HG03025 (cell line): ENCODE data around the gene TTC28.

Source experiments
- ATAC-seq: cut with Tn5 transposase; IDR thresholded peaks from one replicate; pipeline ENCODE4 v1.9.1; 2021; ENCODE audit warnings: mild to moderate bottlenecking, moderate library complexity; ENCODE audit not compliant: unreplicated experiment, low FRiP score

TTC28 gene

DNA sequence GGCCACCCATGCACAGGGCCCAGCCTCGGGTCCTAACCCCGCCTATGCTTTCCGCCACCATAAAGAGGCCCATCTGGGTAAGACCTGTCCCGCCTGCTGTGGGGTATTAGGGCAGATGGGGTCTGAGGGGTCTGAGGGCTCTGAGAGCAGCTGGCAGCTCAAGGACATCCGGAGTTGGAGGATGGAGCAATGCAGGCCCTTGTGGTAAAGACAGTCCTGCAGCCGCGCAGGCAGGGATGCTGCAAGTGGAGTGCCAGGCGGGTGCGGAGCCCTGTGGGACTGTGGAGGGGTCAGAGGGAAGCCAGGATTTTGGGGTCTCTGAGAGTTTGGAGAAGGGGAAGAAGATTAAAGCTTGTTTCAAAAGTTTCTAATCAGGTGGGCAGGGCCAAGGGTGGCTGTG, 679.3 kb downstream of the TTC28 start:
- no peak for ATAC-seq

DNA sequence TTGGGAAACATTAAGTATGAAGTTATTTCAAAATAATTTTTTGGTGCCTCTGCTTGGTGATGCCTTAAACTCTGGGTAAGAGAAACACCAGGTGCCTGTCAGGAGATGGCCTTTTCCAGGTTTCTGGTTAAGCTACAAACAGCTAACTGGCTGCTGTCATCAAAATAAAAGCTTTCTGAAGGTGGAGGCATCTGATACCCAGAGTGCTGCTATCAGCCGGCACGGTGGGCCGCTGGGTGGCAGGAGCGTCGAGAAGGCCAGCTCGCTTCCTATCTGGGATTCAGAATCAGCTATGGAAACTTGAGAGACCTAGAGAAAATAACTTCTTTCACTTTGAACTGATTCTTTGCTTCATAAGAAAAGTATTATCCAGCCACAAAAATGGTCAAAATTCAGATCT, 679.8 kb downstream of the TTC28 start:
- no peak for ATAC-seq

GRCh38 chr22:27998511-27999410, 680.9 kb downstream of the TTC28 start:
- ATAC-seq: no peak

- no peak for ATAC-seq
Observed at GRCh38 chr22:27997538-27997937, 682.1 kb downstream of the TTC28 start.

GRCh38 chr22:27996981-27997380, 682.7 kb downstream of the TTC28 start:
- no peak for ATAC-seq

GRCh38 chr22:27996529-27996925, 683.1 kb downstream of the TTC28 start:
- no peak for ATAC-seq

- no peak for ATAC-seq
Observed at GRCh38 chr22:27995801-27996528, 683.7 kb downstream of the TTC28 start.

DNA sequence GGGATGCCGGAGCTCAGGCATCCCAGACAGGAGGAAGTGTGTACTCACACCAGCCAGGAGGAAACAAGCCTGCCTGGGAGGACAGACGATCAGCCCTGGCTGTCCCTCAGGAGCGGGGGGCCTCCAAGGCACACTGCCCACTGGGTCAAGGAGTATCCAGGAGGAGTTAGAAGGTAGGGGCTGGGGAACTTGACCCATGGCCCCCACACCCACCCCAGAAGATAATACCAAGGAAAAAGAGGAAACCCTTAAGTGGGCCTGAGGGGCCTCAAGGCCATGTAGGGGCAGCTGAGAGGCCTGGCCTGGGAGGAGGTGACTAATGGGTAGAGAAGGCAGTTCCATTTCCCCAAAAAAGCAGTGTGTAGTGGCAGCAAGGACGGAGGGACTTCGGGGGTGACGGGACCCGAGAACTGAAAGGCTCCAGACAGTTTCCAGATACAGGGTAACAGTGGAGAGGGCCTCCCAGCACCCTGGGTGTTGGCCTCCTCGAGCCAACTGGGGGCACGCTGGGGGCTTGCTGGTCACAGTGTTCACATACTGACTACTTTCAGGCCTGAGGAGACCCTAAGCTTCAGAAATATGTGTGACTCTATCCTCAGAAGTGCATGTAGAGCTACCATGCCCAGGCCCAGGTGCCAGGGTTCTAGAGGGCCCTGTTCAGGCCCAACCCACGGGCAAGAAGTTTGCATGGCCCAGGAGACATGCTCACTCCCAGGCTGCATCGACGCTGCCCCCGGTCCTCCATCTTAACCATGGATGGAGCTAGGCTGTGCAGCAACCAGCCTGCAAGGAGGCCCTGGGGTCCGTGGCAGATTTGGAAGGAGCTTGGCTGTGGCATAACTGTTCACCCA, 684.9 kb downstream of the TTC28 start:
- no peak for ATAC-seq

- no peak for ATAC-seq
Observed at GRCh38 chr22:27993774-27994350, 685.8 kb downstream of the TTC28 start.

- ATAC-seq: no peak
Observed at GRCh38 chr22:27993201-27993635, 686.4 kb downstream of the TTC28 start.

DNA sequence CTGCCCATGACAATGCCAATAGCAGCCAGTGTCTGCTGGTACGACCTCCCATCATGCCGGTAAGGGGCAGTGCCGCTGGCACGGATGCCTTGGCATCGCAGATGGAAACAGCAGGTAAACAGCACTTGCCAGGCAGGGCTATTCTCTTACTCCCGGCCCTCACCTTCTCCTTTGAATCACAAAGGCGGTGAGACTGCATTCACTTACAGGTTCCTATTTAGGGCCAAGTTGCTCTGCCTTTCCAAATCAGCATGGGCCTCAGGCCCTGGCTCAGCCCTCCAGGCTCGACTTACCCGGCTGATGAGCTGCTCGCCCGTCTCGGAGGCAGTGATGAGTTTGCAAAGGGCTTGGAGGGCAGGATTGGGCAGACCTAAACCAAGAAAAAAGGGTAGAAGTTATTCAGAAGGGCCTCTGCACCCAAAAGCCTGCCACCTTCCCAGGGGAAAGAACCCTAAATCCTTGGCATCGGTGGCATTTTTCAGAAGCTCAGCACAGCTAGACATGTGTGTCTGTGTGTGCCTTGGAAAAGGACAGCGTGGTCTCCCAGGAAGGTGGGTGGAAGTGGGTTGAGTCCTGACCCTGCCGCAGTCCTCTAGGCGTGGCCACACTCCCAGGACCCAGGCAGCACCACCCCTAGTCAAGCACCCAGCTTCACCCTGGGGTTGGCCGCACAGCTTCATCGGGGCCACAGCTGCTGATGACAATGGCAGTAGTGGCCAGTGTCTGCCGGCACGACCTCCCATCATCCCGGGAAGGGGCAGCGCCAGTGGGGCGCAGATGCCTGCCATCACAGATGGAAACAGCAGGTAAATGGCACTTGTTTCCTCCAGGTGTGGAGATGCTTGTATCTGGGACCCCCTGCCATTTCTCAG, 687.1 kb downstream of the TTC28 start:
- ATAC-seq: no peak

GRCh38 chr22:27991586-27992293, 687.9 kb downstream of the TTC28 start:
- no peak for ATAC-seq

GRCh38 chr22:27990879-27991278, 688.8 kb downstream of the TTC28 start:
- ATAC-seq: no peak

- ATAC-seq: no peak
Observed at GRCh38 chr22:27990451-27990840, 689.2 kb downstream of the TTC28 start.

GRCh38 chr22:27989758-27990450, 689.7 kb downstream of the TTC28 start:
- ATAC-seq: no peak

GRCh38 chr22:27988704-27989103, 690.9 kb downstream of the TTC28 start:
- no peak for ATAC-seq

DNA sequence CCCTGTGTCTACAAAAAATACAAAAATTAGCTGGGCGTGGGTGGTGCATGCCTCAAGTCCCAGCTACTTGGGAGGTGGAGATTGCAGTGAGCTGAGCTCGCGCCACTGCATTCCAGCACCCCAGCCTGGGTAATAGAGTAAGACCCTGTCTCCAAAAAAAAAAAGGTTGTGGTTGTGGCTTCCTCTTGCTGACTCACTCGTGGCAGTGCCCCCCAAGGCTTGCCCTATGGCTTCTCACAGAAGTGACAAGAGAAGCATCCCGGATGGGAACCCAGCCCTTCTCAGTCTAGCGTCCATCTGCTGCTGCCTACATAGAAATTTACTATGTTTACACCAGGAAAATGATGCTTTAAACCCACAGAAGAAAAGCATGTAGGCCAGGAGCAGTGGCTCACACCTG, 692.1 kb downstream of the TTC28 start:
- no peak for ATAC-seq

DNA sequence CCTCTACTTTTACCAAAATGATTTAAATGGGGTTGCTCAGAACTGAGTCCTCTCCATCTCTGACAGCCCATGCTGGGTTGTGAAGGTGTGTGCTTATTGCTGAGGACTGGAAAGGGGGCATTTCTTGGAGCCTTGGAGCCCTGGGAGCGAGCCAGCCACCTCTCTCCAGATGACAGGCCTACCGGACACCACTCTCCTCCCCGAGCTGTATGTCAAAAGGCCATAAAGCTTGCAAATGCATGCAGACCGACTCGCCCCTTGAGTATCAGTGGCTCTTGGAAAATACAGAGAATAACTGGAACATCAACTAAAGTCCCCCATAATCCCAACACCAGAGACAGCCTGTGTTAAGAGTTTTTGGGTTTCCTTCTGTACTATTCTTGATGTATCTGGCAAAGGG, 692.7 kb downstream of the TTC28 start:
- no peak for ATAC-seq
